Body of pancreas (tissue), 4 donors: ENCODE measurements around the gene CCDC134. TPM values are rescaled to one million over a fixed set of nuclear protein-coding genes. Genes with fewer than 3 reads are reported as not detected.

Experiments
- ATAC-seq: fragments of 150-250 bp; one replicate; pipeline ENCODE4 v1.9.1; 2016
- DNase-seq, 4 donors: peaks; one replicate each; pipeline ENCODE4 v3.0.0-alpha.2; 2019
- H3K27ac ChIP-seq, 4 donors: fragments of 200-600 bp; sonication (generic); 1 replicate in 3 of 4; 2 replicates in 1 of 4; pipeline versions ENCODE4 v1.5.1 to v1.6.1; 2016 to 2019; ENCODE audit warnings: mild to moderate bottlenecking in 1 of 4, mixed read lengths in 1 of 4, moderate library complexity in 1 of 4
- H3K27me3 ChIP-seq, 2 donors: fragments of 200-600 bp; sonication (generic); one replicate each; pipeline ENCODE4 v1.6.0; 2016; ENCODE audit warnings: mild to moderate bottlenecking in 1 of 2
- H3K36me3 ChIP-seq, 2 donors: fragments of 200-600 bp; sonication (generic); replicated peaks in 1 of 2; 2 replicates each; pipeline ENCODE4 v1.5.1; 2016; ENCODE audit warnings: low read depth in 2 of 2; ENCODE audit not compliant: insufficient read depth in 1 of 2
- H3K4me1 ChIP-seq: fragments of 200-600 bp; sonication (generic); one replicate; pipeline ENCODE4 v1.6.0; 2016
- H3K4me3 ChIP-seq, 2 donors: fragments of 200-600 bp; sonication (generic); 1 replicate in 1 of 2; 2 replicates in 1 of 2; pipeline ENCODE4 v1.5.1; 2016 to 2019
- H3K9me3 ChIP-seq, 3 donors: fragments of 200-600 bp; sonication (generic); 1 replicate in 2 of 3; 2 replicates in 1 of 3; pipeline ENCODE4 v1.5.1; 2016
- CTCF ChIP-seq, 7 experiments: fragments of 450-650 bp in 4 of 7; fragments of 200-600 bp in 3 of 7; sonication (generic) in 3 of 7; IDR thresholded peaks; one replicate each; pipeline ENCODE4 v1.5.1; 2016 to 2019; ENCODE audit warnings: antibody characterized with exemption in 7 of 7
- POLR2A ChIP-seq, 3 donors: fragments of 450-650 bp; IDR thresholded peaks; one replicate each; pipeline ENCODE4 v1.6.1; 2016; ENCODE audit warnings: antibody characterized with exemption in 3 of 3, mild to moderate bottlenecking in 2 of 3
- WGBS, 2 donors: methylation state at CpG; one replicate each; pipeline ENCODE4 v1.1.5; 2017; 5-methylcytosine and 5-hydroxymethylcytosine counted together
- intact Hi-C: fragments of 100-400 bp; cut with DNase I; formaldehyde crosslinking; loops from one replicate; pipeline ENCODE4 v1.15.1; 2023
- total RNA-seq, 2 donors: library from RNA; depleted of rRNA; stranded (reverse); fragments of >200 nt; gene quantifications; one replicate each; pipeline ENCODE4 v1.1.0, GENCODE V29; 2016

The CCDC134 gene
- total RNA-seq, 2 donors from 2014 or later, result 3.1 to 13.5 TPM

- Histone ChIP-seq H3K9me3 (no peaks in the 10 kb centered on the region), H3K4me3 (no peak overlapping the region), H3K27ac (no peak overlapping the region), H3K36me3 (no peaks in the 10 kb centered on the region), H3K27me3 (no peaks in the 10 kb centered on the region), H3K4me1 (peaks cover 15% of the 10 kb centered on the region)
- DNase-seq, result no peak
- TF ChIP-seq CTCF (IDR thresholded peaks at IDR 0.05) (no peak), POLR2A (IDR thresholded peaks at IDR 0.05) (no peak)
- intact Hi-C loops, result no loop called here
- ATAC-seq, result no peak
Observed at GRCh38 chr22:41805639-41806038, 5.2 kb downstream of the CCDC134 start.

DNA sequence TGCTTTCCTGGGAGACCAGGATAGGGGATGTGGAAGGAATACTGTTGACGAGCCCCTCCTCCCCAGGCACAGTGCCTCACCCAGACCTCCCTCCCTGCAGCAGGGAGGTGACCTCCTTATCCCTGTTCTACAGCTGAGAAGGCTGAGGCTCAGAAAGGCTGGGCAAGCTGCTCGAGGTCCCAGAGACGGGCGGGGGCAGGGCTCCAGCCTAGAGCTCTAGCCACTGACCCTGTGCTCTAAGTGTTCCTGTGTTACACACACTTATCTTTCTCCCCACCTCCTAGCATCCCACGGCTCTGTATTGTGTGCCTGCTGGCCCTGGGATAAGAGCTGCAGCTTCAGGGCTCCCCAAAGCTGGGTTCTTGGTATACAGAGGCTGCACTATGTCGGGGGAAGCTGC, 7.9 kb downstream of the CCDC134 start:
- WGBS, 2 donors, result 92 to 98% methylated on average over 5 to 6 of the region's 6 CpGs
- no peaks in the 10 kb centered on the region for H3K27me3 ChIP-seq
- H3K36me3 ChIP-seq, result no peaks in the 10 kb centered on the region
- no peak overlapping the region for H3K27ac ChIP-seq
- DNase-seq, result no peak
- TF ChIP-seq POLR2A (IDR thresholded peaks at IDR 0.05) (no peak), CTCF (IDR thresholded peaks at IDR 0.05) (no peak)
- ATAC-seq, result no peak
- no peak overlapping the region for H3K4me3 ChIP-seq
- H3K9me3 ChIP-seq, result no peaks in the 10 kb centered on the region
- no peaks in the 10 kb centered on the region for H3K4me1 ChIP-seq
- intact Hi-C loops, result no loop called here

DNA sequence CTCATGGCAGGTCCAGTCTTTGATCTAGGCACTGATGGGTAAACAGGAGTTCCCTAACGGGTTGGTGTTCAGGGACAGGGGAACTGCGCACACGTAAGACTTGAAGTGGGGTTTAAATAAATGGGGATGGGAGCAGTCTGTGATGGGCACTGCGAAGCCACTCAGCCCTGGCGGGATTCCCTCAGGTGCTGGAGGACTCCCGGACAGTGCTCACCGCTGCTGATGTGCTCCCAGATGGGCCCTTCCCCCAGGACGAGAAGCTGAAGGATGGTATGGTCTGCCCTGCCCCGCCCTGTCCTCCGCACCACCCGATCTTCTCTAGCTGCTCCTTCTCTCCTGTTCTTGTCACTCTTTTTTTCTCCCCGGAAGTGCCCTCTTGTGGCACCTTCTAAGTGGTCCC, 9.5 kb downstream of the CCDC134 start:
- H3K27ac ChIP-seq, result no peak overlapping the region
- 94 to 96% methylated on average over 9 to 12 of the region's 12 CpGs for WGBS, 2 donors
- no peaks in the 10 kb centered on the region for H3K27me3 ChIP-seq
- no peaks in the 10 kb centered on the region for H3K4me1 ChIP-seq
- H3K36me3 ChIP-seq, result no peaks in the 10 kb centered on the region
- intact Hi-C loops, result no loop called here
- ATAC-seq (no peak), DNase-seq (no peak)
- no peaks in the 10 kb centered on the region for H3K9me3 ChIP-seq
- H3K4me3 ChIP-seq, result no peak overlapping the region
- no peak for TF ChIP-seq CTCF (IDR thresholded peaks at IDR 0.05)

- TF ChIP-seq POLR2A (IDR thresholded peaks at IDR 0.05), result no peak
- no peak for ATAC-seq
- Histone ChIP-seq H3K27me3 (no peaks in the 10 kb centered on the region), H3K4me1 (no peaks in the 10 kb centered on the region), H3K4me3 (no peak overlapping the region), H3K36me3 (no peaks in the 10 kb centered on the region), H3K27ac (no peak overlapping the region), H3K9me3 (no peaks in the 10 kb centered on the region)
- intact Hi-C loops, result no loop called here
- DNase-seq, result no peak
- WGBS, 2 donors, result 93% methylated on average over 14 to 16 of the region's 16 CpGs
Observed at GRCh38 chr22:41812805-41813545, 12.5 kb downstream of the CCDC134 start.

DNA sequence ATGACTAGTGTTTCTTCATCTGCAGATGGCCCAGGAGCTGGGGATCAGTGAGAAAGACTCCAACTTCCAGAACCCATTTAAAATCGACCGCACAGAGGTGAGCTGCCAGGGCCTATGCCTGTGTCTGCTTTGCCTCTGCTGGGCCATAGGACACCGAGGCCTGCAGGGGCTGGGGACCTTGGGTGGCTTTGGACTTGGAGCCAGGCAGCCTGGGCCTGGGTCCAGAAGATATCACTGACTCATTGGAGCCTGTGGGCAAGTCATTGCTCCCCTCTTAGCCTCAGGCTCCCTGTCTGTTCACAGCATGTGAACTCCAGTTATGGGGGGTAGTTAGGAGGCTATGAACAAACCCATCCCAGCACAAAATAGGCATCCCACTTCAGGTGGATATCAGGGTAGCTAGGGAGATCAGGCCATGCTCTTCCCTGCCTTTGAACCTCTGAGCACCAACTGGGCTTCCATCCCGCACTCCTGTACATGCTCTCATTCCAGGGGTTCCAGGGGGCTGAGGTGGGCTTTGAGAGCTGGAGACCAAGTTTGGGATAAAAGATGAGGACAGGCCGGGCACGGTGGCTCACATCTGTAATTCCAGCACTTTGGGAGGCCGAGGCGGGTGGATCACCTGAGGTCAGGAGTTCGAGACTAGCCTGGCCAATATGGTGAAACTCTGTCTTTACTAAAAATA, 13.4 kb downstream of the CCDC134 start:
- H3K27me3 ChIP-seq, result no peaks in the 10 kb centered on the region
- no peaks in the 10 kb centered on the region for H3K4me1 ChIP-seq
- H3K4me3 ChIP-seq, result no peak overlapping the region
- WGBS, 2 donors, result 93 to 97% methylated on average over 8 to 9 of the region's 9 CpGs
- TF ChIP-seq CTCF (IDR thresholded peaks at IDR 0.05) (no peak), POLR2A (IDR thresholded peaks at IDR 0.05) (no peak)
- H3K9me3 ChIP-seq, result no peaks in the 10 kb centered on the region
- intact Hi-C loops, result no loop called here
- ATAC-seq (no peak), DNase-seq (no peak)
- no peaks in the 10 kb centered on the region for H3K36me3 ChIP-seq
- H3K27ac ChIP-seq, result no peak overlapping the region
